DMS153 treated with DMSO at 0.1 percent for 48 hours (cell line): ENCODE results near the gene TRPM3.
"Not testable (repeated sequence)": the region's sequence is repeated elsewhere in the genome, so short reads cannot be mapped to it uniquely, and the experiment has no call there.

ENCODE experiments used
- DNase-seq: peaks from one replicate; lab custom pipeline; 2025; ENCODE audit not compliant: unreplicated experiment; lab: John Stamatoyannopoulos, UW

TRPM3 gene

GRCh38 chr9:70784456-70784855, 337.0 kb downstream of the TRPM3 start:
- no peak for DNase-seq

GRCh38 chr9:70778568-70778967, 342.9 kb downstream of the TRPM3 start:
- DNase-seq, result no peak

GRCh38 chr9:70773579-70773978, 347.8 kb downstream of the TRPM3 start:
- DNase-seq, result no peak

- DNase-seq, result no peak
Measured at GRCh38 chr9:70772601-70773000, 348.8 kb downstream of the TRPM3 start.

GRCh38 chr9:70765946-70766345, 355.5 kb downstream of the TRPM3 start:
- no peak for DNase-seq

- DNase-seq, result peak; percentile 11
Measured at GRCh38 chr9:70761139-70761670, 360.2 kb downstream of the TRPM3 start.

- DNase-seq, result no peak
Measured at GRCh38 chr9:70760228-70760627, 361.2 kb downstream of the TRPM3 start.

- DNase-seq, result no peak
Measured at GRCh38 chr9:70753311-70753710, 368.1 kb downstream of the TRPM3 start.

GRCh38 chr9:70749066-70749465, 372.4 kb downstream of the TRPM3 start:
- no peak for DNase-seq

- peak; percentile 39 for DNase-seq
Measured at GRCh38 chr9:70747261-70747718, 374.1 kb downstream of the TRPM3 start.

GRCh38 chr9:70746760-70747159, 374.7 kb downstream of the TRPM3 start:
- DNase-seq, result peak; percentile 57

- DNase-seq, result no peak
Measured at GRCh38 chr9:70746316-70746715, 375.1 kb downstream of the TRPM3 start.

GRCh38 chr9:70724794-70725193, 396.6 kb downstream of the TRPM3 start:
- not testable (repeated sequence) for DNase-seq

- DNase-seq, result not testable (repeated sequence)
Measured at GRCh38 chr9:70724025-70724424, 397.4 kb downstream of the TRPM3 start.

GRCh38 chr9:70706797-70707196, 414.6 kb downstream of the TRPM3 start:
- DNase-seq, result not testable (repeated sequence)

GRCh38 chr9:70701163-70701562, 420.3 kb downstream of the TRPM3 start:
- DNase-seq, result no peak

- no peak for DNase-seq
Measured at GRCh38 chr9:70696694-70697335, 424.6 kb downstream of the TRPM3 start.

GRCh38 chr9:70694758-70695157, 426.7 kb downstream of the TRPM3 start:
- no peak for DNase-seq

- no peak for DNase-seq
Measured at GRCh38 chr9:70693186-70693585, 428.2 kb downstream of the TRPM3 start.

- no peak for DNase-seq
Measured at GRCh38 chr9:70692431-70692830, 429.0 kb downstream of the TRPM3 start.

- DNase-seq, result no peak
Measured at GRCh38 chr9:70688704-70689103, 432.7 kb downstream of the TRPM3 start.

GRCh38 chr9:70683841-70684240, 437.6 kb downstream of the TRPM3 start:
- DNase-seq, result no peak

GRCh38 chr9:70682298-70682697, 439.1 kb downstream of the TRPM3 start:
- DNase-seq, result no peak
